Adrenal gland (tissue), 12 donors: ENCODE results near the gene FGGY. TPM values are rescaled to one million over a fixed set of nuclear protein-coding genes. Genes with fewer than 3 reads are reported as not detected.

ENCODE experiments used
- DNase-seq, 7 donors: peaks; one replicate each; pipeline ENCODE4 v3.0.0-alpha.2; 2019 to 2020
- H3K27ac ChIP-seq, 5 donors: fragments of 200-600 bp; sonication (generic) in 4 of 5; 1 replicate in 3 of 5; 2 replicates in 2 of 5; pipeline versions ENCODE4 v1.5.1 to v1.8.0; 2016 to 2020; ENCODE audit warnings: mild to moderate bottlenecking in 1 of 5
- H3K27me3 ChIP-seq: fragments of 200-600 bp; 2 replicates; pipeline ENCODE4 v1.8.0; 2021
- H3K36me3 ChIP-seq, 2 donors: fragments of 200-600 bp; replicated peaks in 1 of 2; 1 replicate in 1 of 2; 2 replicates in 1 of 2; pipeline versions ENCODE4 v1.5.1 to v1.8.0; 2018 to 2022
- H3K4me1 ChIP-seq, 2 donors: fragments of 200-600 bp; replicated peaks in 1 of 2; 1 replicate in 1 of 2; 2 replicates in 1 of 2; pipeline versions ENCODE4 v1.5.1 to v1.8.0; 2018 to 2021
- H3K4me3 ChIP-seq, 4 donors: fragments of 200-600 bp; sonication (generic) in 3 of 4; one replicate each; pipeline ENCODE4 v1.5.1; 2016 to 2018
- H3K9me3 ChIP-seq, 3 donors: fragments of 200-600 bp; sonication (generic) in 1 of 3; replicated peaks in 1 of 3; 1 replicate in 2 of 3; 2 replicates in 1 of 3; pipeline versions ENCODE4 v1.5.1 to v1.8.0; 2016 to 2021
- CTCF ChIP-seq, 6 experiments: fragments of 450-650 bp in 4 of 6; fragments of 200-600 bp in 2 of 6; sonication (generic) in 1 of 6; IDR thresholded peaks; 1 replicate in 5 of 6; 2 replicates in 1 of 6; pipeline versions ENCODE4 v1.5.1 to v1.8.0; 2016 to 2021; ENCODE audit warnings: antibody characterized with exemption in 6 of 6, mild to moderate bottlenecking in 2 of 6, moderate library complexity in 1 of 6
- POLR2A ChIP-seq, 2 donors: fragments of 450-650 bp; IDR thresholded peaks; one replicate each; pipeline ENCODE4 v1.6.1; 2017; ENCODE audit warnings: antibody characterized with exemption in 2 of 2, mild to moderate bottlenecking in 2 of 2, moderate library complexity in 1 of 2
- WGBS, 4 donors: extraction: QIAGEN DNeasy Blood & Tissue Kit in 2 of 4; methylation state at CpG; one replicate each; pipeline versions ENCODE4 v1.1.5 to v1.1.7; 2013 to 2017; 5-methylcytosine and 5-hydroxymethylcytosine counted together
- intact Hi-C, 2 donors: fragments of 100-400 bp; cut with DNase I; formaldehyde crosslinking; loops; one replicate each; pipeline versions ENCODE4 v1.14.1 to v1.15.0; 2022 to 2023
- polyA plus RNA-seq, 3 donors: library from polyadenylated mRNA; stranded (reverse); fragments of 200-250 nt in 2 of 3; fragments of 350-450 nt in 1 of 3; fragmentation: Illumina TruSeq in 1 of 3; extraction: RNeasy Lipid Tissue Mini Kit (QIAGEN cat#74804) in 1 of 3; gene quantifications; one replicate each; pipeline ENCODE4 v1.2.3, GENCODE V29; 2013 to 2014
- total RNA-seq, 9 donors: library from RNA; depleted of rRNA in 4 of 9; stranded (reverse); fragments of >200 nt in 4 of 9; fragments of 120-200 nt in 1 of 9; fragmentation: NEBNext Ultra II Directional in 1 of 9; extraction: Animal tissue kit (Norgen Biotek cat#: 25700) in 1 of 9; gene quantifications; one replicate each; pipeline versions ENCODE4 v1.1.0 to v1.2.4, GENCODE V29; 2013 to 2023
- donor health status: healthy with polysubstance abuse.
- donor health status: Bipolar disorder and iron deficiency.
- donor health status: DM: yes; HTN: yes; CAD: no.
- donor health status: DM: no; HTN: no; CAD: no.
- donor health status: DM: no; HTN: no; CAD: no.
- donor health status: DM: yes; HTN: yes; CAD: no.

FGGY gene
- total and polyA plus RNA-seq, 12 donors: 7.4 to 75.5 (median 35.0) TPM

- no peak for TF ChIP-seq POLR2A (IDR thresholded peaks at IDR 0.05)
- no peak for TF ChIP-seq CTCF (IDR thresholded peaks at IDR 0.05)
- no peaks in the 10 kb centered on the region for H3K4me1 ChIP-seq
- 82 to 87% (median 85%) methylated on average over 5 of the region's 5 CpGs for WGBS, 4 donors
- no peak overlapping the region for H3K27ac ChIP-seq
- no peaks in the 10 kb centered on the region for H3K27me3 ChIP-seq
- intact Hi-C loops: no loop called here
- no peaks in the 10 kb centered on the region for H3K36me3 ChIP-seq
- H3K4me3 ChIP-seq: no peak overlapping the region
- DNase-seq: no peak
- no peaks in the 10 kb centered on the region for H3K9me3 ChIP-seq
Measured at GRCh38 chr1:59279645-59280044, 17.2 kb upstream of the FGGY start.

- no peak overlapping the region for H3K4me3 ChIP-seq
- no peak for DNase-seq
- no peaks in the 10 kb centered on the region for H3K9me3 ChIP-seq
- no peaks in the 10 kb centered on the region for H3K4me1 ChIP-seq
- H3K27me3 ChIP-seq: no peaks in the 10 kb centered on the region
- intact Hi-C loops: no loop called here
- no peak for TF ChIP-seq POLR2A (IDR thresholded peaks at IDR 0.05)
- TF ChIP-seq CTCF (IDR thresholded peaks at IDR 0.05): no peak
- no peaks in the 10 kb centered on the region for H3K36me3 ChIP-seq
- WGBS, 4 donors: 62 to 79% (median 72%) methylated on average over 1 of the region's 1 CpG
- no peak overlapping the region for H3K27ac ChIP-seq
Measured at GRCh38 chr1:59282951-59283350, 13.9 kb upstream of the FGGY start.

GRCh38 chr1:59285691-59286090 lies 11.2 kb upstream of the FGGY start:
- Histone ChIP-seq H3K4me3 (no peak overlapping the region), H3K36me3 (no peaks in the 10 kb centered on the region), H3K27ac (no peak overlapping the region), H3K9me3 (no peaks in the 10 kb centered on the region), H3K4me1 (no peaks in the 10 kb centered on the region), H3K27me3 (no peaks in the 10 kb centered on the region)
- TF ChIP-seq CTCF (IDR thresholded peaks at IDR 0.05) (no peak), POLR2A (IDR thresholded peaks at IDR 0.05) (no peak)
- DNase-seq: no peak
- WGBS, 4 donors: 90 to 98% (median 91%) methylated on average over 4 of the region's 4 CpGs
- intact Hi-C loops: no loop called here

- Histone ChIP-seq H3K9me3 (no peaks in the 10 kb centered on the region), H3K4me1 (peaks cover 4 to 11% of the 10 kb centered on the region in 2 donors), H3K27ac (no peak overlapping the region), H3K4me3 (no peak overlapping the region), H3K36me3 (no peaks in the 10 kb centered on the region), H3K27me3 (no peaks in the 10 kb centered on the region)
- no peak for TF ChIP-seq POLR2A (IDR thresholded peaks at IDR 0.05)
- TF ChIP-seq CTCF (IDR thresholded peaks at IDR 0.05): no peak
- no peak for DNase-seq
- 80 to 93% (median 83%) methylated on average over 3 of the region's 3 CpGs for WGBS, 4 donors
- intact Hi-C loops: no loop called here
Measured at GRCh38 chr1:59288046-59288445, 8.8 kb upstream of the FGGY start.
